DMS153 (cell line): Measurements from ENCODE around the gene RGS4.
"Not testable (repeated sequence)": the region's sequence is repeated elsewhere in the genome, so short reads cannot be mapped to it uniquely, and the experiment has no call there.

Experiments used
- DNase-seq: peaks from one replicate; lab custom pipeline; 2025; lab: John Stamatoyannopoulos, UW

RGS4 gene

DNA sequence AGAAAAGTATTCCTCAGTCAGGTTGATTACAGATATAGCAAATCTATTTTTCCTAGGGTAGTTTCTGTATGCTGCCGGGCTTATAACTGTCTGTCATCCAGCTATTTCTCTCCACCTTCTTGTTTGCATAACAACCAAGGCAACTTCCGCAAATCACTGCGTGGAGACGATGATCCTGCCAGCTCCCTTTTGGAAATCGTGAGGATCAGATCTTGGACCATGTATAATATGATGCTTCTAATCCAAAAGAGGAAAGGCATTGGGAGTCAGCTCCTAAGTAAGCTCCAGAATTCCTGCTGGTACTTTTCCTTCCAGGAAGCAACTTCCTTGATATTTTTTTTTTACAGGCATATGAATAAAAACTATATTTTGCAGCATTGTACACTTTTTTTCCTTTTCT lies 445 bp upstream of the RGS4 start:
- peak; percentile 74 for DNase-seq

DNA sequence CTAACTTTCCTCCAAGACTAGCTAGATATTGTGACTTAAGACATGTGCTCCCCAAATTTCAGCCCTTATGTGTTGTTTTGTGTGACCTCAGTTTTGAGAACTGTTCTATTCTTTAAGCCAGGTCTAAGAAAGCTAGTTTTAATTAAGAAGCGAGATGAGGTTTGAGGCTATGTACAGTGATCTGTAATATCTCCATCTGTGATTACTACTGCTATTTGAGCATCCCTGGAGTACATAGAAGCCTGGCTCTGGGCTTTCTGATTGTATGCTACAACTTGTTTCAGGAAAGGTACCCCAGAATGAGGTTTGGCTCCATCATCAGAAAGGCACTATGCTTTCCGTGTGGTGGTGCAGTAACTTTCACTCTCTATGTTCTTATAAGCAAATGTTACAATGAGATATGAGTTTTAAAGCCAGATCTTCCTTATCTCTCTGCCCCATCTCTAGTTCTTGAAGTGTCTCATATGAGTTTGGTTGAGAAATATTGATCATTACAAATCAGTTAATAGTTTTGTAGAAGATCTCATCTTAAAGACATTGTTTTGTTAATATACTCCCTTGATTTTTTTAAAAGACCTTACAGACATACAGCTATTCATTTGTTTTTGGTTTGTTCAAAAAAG lies 605 bp downstream of the RGS4 start:
- no peak for DNase-seq

DNA sequence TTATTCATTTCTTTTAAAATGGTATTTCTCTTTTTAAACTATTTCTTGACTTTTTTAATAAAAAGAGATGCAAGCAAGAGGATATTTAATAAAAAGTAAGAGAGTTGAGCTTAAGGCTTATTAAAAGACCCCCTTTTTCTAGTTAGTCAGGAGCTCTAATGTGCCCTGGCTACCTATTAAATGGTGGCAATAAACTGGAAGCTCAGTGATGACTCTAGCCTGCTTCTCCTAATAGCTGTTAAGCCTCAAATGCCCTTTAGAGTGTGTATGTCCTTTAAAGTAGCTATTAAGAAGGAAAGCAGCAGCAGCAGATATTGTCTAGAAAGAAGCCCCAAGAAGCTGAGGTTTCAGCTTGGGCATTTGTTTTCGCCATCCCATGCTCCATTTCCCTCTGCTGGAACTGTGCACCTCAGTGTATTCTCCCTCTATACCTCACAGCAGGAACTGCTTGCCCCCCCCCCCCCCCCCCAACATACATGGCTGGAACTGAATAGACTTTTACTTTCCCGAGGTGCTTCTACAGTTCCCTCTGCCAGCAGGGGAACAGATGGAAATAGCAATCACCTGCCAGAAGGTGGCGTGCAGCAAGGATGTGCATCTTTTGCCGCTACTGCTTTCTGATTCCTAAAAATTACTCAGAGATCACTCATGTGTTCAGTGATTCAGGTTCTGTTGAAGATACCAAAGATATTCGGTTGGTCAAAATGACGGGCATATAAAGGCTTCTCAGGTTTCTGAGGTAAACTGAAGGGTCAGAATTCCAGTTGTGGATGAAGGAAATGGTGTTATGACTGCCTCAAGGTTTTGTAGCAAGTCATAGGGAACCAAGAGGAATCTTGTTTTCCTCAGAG lies 2.5 kb downstream of the RGS4 start:
- DNase-seq: peak; percentile 92

- no peak for DNase-seq
These were observed 3.5 kb downstream of the RGS4 start for GRCh38 chr1:163072658-163073057.

DNA sequence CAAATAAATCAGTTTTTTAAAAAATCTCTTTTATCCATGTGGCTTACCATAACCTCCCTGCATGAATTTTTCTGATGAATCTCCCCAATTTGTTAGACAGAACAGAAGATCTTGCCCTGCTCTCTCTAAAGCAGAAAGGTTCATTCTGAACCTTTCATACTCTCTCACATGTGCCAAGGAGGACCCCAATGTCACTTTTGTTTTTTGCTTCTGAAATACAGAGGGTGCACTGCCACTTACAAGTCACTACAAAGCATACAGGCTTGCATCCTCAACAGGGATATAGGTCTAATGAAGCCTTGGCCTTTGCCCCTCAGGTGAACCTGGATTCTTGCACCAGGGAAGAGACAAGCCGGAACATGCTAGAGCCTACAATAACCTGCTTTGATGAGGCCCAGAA lies 4.8 kb downstream of the RGS4 start:
- no peak for DNase-seq

GRCh38 chr1:163074716-163075284 lies 5.6 kb downstream of the RGS4 start:
- no peak for DNase-seq

GRCh38 chr1:163076044-163076443 lies 6.9 kb downstream of the RGS4 start:
- no peak for DNase-seq

GRCh38 chr1:163076446-163076845 lies 7.3 kb downstream of the RGS4 start:
- DNase-seq: no peak

GRCh38 chr1:163076981-163077761 lies 8.0 kb downstream of the RGS4 start:
- DNase-seq: no peak

DNA sequence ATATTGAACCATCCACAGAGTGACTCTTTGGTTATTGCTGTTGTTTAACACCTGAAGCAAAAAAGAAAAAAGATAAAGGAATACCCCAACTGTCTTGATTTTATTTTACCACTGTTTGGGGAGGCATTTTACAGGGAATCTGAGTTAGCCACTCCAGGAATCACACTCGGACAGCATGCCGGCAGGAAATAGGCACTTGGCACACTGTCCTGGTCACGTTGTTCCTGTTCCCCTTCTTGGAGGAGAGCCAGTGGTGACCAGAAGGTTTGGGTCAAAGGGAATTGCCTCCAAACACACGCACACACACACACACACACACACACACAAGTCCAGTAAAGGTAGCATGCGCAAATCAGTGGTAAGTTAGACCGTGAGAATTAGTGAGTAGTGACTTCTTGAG lies 13.8 kb downstream of the RGS4 start:
- no peak for DNase-seq

GRCh38 chr1:163083690-163084089 lies 14.5 kb downstream of the RGS4 start:
- DNase-seq: no peak

GRCh38 chr1:163084330-163084729 lies 15.2 kb downstream of the RGS4 start:
- peak; percentile 73 for DNase-seq

GRCh38 chr1:163085041-163085903 lies 16.1 kb downstream of the RGS4 start:
- DNase-seq: no peak

GRCh38 chr1:163085904-163086268 lies 16.7 kb downstream of the RGS4 start:
- DNase-seq: no peak

- not testable (repeated sequence) for DNase-seq
These were observed 20.0 kb downstream of the RGS4 start for GRCh38 chr1:163089117-163089516.

DNA sequence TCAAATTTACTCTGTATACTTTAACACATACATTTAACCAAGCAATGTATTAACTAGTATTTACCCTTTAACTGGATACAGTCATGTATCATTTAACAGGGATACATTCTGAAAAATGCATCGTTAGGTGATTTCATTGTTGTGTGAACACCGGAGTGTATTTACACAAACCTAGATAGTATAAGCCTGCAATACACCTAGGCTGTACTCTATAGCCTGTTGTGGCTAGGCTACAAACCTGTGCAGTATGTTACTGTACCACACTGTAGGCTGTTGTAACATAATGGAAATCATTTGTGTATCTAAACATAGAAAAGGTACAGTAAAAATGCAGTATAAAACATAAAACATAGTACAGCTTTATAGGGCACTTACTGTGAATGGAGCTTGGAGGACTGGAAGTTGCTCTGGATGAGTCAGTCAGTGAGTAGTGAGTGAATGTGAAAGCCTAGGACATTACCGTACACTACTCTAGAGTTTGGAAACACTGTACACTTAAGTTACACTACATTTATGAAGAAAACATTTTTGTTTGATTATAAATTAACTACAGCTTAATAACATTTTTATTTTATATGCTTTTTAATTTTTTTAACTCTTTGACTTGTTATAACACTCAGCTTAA lies 21.3 kb downstream of the RGS4 start:
- DNase-seq: peak; percentile 55

DNA sequence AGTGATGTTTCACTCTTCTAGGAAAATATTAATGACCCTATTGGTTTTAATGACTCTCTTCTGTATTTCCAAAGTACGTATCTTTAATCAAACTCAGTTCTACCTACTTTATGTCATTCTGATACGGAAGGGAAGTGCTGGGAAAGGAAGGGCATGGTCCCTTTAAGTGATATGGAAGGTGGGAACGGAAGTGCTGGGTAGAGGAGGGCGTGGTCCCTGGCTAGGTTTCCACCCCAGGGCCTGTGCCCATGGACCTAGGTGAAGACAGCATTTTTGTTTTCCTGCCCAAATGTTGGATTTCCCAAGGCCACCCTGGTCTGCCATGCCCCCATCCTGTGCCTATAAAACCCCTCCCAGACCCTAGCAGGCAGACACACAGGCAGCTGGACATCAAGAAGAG lies 24.0 kb downstream of the RGS4 start:
- DNase-seq: no peak

GRCh38 chr1:163093579-163093978 lies 24.4 kb downstream of the RGS4 start:
- DNase-seq: no peak

DNA sequence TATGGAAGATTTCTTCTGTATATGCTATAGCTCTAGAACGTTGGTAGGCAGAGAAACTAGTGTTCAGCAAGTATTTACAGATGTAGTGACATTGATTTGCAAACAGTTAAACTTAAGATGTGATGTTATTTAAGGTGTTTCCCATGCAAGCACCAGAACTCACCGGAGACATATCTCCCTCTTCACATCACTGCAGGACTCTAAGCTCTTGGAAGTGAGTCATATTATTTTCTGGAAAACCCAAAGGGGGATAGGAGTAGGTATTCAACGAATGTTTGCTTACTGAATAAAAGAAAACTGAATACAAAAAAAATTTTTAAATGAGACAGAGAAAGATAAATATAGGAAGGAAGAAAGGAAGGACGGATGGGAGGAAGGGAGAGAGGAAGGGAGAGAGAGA lies 25.0 kb downstream of the RGS4 start:
- DNase-seq: no peak

DNA sequence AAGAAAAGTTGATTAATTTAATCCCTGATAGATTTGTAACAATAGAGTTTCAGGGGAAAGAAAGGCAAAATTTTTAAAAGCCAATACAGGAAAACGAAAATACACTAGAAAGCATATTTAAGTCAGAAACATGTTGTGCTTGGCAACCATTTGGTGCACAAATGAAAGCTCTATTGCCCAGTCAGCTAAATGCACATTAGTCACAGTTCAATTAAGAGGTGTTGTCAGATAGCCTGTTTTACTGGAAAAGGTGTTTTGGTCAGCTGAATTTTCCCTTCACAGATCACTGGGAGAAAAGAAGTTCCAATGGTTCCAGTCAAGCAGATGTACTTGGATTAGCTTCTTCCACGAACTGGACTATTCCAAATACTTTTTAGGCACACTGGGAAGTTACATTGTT lies 25.4 kb downstream of the RGS4 start:
- DNase-seq: no peak

DNA sequence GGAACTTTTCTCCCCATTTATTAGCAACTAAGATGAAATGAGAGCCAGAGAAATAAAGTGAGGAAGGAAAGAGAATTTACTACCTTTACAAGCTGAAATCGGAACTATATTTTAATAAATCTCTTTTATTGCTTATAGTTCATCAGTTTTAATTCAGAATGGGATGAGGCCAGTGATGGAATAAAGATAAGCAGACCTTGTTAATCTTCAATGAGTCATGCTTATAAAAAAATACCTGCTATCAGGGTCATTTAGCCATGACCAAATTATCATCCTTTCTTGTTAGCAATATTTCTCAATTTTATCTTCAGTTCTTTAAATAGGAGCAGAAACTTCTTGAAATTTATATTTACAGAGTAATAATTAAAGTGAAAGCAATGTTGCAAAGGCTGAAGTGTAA lies 26.1 kb downstream of the RGS4 start:
- DNase-seq: no peak
